Activated CD4-positive, alpha-beta T cell treated with anti-CD3 and anti-CD28 coated beads, Interleukin-2, amount 50 U/mL, for 24 hours (primary cell): Measurements from ENCODE around the gene BMF.
"Not testable (repeated sequence)": the region's sequence is repeated elsewhere in the genome, so short reads cannot be mapped to it uniquely, and the experiment has no call there.

ENCODE experiments used
- DNase-seq, 2 donors: peaks; one replicate each; pipeline ENCODE4 v3.0.0-alpha.2; 2020; ENCODE audit warnings: low read depth in 1 of 2, low spot score in 1 of 2

BMF gene

DNA sequence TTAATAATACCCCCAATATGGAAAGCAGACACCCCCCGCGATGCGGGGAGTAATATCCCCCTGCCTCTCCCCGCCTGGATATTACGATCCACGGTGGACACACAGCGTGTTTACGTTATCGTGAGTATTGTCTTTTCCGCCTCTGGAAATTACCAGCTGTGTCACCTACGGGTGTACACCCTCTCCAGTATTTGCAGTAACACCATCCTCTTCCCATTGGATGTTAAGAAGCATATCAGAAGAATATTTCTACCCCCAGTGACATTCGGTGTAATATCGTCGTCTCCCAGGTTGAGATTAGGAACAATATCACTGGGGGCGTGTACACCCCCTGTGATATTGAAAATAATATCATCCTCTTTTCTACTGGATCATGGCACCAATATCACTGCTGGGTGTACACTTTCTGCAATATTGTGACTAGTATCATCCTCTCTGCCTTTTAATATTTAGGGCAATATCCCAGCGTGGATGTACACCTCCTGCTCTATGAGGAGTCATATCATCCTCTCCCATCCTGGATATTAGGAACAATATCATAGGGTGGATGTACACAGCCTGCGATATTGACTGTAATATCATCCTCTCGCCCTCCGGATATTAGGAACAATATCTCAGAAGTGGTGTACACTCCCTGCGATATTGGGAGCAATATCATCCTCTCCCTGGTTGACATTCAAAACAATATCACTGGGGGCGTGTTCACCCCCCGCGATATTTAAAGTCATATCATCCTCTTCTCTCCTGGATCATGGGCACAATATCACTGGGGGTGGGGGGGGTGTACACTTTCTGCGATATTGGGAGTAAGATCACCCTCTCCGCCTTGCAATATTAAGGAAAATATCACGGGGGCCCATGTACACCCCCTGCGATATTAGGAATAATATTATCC is 20.3 kb upstream of the BMF start:
- no peak for DNase-seq

DNA sequence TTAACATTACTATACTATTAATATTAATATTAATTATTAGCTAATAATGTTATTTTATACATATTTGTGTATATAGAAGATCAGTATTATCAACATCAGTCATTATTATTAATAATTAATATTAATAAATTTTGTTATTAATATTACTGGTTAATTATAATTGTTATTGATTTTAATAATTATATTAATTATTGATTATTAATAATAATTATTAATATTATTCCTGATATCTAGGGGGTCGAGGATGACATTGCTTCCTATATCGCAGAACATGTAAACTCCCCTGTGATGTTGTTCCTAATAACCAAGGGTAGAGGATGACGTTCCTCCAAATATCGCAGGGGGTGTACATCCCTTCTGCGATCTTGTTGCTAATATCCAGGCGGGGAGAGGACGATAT is 17.3 kb upstream of the BMF start:
- no peak for DNase-seq

DNA sequence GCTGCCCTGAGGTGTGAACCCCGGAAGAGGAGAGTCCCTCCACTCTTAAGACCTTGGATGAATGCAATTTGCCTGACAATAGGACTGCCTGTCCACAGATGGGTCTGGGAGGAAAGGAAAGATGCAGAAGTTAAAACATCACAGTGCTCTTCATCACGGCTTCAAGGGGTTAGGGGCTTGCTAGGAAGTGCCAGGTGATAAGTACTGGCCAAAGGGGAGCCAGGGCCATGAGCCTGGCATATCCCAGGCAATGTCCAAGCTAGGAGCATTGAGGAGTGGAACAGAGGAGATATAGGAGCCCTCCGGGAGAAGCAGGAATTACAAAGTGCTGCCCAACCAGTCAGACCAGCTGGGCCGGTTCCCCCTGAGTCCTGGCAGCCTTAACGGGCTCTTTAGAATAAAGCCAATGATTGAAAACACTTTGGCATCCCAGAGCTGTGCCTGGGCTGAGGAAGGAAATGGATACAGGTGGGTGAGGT is 16.2 kb upstream of the BMF start:
- not testable (repeated sequence) for DNase-seq

DNA sequence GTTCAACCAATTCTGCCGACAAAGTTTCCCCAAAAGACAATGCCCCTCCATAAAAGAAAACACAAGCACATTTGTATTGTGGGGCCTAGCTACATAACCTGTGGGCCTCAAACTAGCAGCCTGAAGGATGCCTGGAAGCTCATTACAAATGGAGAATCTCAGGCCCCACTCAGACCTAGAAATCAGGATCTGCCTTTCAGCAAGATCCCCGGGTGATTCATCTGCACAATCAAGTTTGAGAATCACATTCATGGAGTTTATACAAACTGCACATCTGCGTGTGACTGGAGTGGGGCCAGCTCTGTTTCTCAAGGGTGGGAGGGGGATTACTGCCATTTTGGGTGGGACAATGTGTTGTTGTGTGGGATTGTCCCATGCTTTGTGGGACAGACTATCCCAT is 15.7 kb upstream of the BMF start:
- not testable (repeated sequence) for DNase-seq

DNA sequence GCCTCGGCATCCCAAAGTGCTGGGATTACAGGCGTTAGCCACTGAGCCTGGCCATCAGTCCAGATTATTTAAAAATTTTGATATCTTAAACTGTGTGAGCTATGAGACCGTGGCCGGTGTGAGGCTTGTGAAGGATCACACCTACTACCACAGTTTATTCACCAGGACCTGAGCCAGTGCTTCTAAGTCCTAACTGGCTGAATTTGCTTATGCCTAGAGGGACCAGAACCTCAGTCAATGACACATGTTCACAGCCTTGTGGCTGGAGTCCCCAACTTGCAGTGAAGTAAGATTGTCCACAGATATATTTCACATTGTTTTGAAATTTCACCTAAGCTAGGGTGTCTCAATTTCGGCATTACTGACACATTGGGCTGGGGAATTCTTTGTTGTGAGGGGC is 15.2 kb upstream of the BMF start:
- DNase-seq, result not testable (repeated sequence)

DNA sequence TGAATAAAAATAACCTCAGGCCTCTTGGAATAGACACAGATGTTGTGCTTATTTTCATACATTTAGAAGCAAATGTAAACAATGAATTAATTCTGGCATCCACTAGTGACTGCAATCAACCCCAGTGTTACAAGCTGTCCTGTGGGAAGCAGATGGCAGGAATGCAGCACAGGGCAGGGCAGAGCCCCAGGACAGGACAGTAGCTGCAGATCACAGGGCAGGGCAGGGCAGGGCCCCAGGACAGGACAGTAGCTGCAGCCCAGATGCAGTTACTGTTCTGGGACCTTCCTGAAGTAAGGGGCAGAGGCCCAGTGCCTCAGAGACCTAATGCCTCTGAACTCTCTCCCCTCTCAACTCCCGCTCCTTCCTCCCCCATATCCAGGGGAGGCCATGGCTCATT is 14.3 kb upstream of the BMF start:
- DNase-seq, result not testable (repeated sequence)

DNA sequence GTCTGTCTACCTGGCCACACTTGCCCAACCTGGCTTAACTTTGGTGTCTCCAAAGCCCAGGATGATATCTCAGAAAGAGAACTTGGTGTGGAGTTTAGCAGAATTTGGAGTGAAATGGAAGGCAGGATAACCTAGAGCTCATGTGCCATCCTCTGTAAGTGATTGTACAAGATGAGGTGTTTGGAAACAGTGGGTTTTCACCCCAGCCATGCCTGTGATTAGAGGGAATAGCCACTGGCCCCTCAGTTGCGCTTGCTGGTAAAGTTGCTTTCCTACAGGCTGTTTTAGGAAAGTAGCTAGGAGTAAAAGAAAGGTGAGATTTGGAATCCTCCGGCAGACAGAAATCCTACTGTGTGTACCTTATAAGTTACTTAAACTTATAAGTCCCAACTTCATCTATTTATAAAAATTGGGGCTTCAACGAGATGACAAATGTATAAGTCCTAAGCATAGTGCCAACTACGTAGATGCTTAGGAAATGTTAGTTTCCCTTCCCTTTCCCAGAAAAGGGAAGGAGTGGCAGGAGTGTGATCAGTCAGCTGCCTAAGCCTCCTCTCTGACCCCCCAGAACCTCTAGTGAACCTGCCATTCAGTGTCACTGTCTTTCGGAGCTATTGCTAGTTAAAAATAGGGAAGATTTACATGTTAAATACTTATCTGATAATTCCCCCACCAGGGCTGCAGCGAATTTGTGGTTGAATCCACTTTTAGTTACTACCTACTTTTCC is 13.4 kb upstream of the BMF start:
- DNase-seq, result no peak

DNA sequence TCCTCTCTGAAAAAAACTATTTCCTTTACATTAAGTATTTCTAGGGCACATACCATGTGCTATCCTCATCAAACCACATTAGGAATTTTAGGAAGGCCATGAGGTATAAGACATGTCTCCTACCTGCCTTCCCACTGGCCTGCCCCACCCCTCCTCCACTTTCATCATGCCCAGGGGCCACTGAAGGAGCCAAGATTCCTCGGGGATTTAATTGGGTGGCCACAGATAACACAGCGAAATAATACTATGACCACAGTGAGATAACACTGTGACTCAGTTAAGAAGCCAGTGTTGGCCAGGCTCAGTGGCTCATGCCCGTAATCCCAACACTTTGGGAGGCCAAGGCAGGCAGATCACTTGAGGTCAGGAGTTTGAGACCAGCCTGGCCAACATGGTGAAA is 9.8 kb upstream of the BMF start:
- DNase-seq, result no peak

DNA sequence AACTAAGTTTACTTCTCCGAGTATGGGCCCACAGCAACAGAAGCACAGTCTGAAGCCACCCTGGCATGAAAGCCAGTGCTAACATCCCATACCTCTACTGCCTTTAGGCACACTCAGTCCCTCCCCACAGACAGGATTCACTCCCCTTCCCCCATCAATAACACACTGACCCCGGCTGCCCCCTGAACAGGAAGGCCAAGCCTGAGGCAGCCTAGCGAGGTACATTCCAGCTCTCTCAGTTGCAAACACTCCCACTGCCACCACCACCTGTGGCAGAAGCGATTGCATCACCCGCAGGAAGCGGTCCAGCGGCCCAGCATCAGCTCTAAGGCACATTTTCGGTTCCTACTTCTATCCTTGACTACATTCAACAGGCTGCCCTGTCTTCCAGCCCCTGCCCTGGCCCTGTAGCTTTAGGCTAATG is 7.0 kb upstream of the BMF start:
- DNase-seq, result no peak

DNA sequence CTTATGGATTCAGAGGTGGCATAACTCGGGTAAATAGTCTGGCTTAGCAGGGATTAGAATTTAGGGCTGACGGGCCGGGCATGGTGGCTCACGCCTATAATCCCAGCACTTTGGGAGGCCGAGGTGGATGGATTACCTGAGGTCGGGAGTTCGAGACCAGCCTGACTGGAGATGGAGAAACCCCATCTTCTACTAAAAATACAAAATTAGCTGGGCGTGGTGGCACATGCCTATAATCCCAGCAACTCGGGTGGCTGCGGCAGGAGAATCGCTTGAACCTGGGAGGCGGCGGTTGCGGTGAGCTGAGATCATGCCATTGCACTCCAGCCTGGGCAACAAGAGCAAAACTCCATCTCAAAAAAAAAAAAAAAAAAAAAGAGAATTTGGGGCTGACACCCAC is 6.4 kb upstream of the BMF start:
- DNase-seq, result not testable (repeated sequence)

DNA sequence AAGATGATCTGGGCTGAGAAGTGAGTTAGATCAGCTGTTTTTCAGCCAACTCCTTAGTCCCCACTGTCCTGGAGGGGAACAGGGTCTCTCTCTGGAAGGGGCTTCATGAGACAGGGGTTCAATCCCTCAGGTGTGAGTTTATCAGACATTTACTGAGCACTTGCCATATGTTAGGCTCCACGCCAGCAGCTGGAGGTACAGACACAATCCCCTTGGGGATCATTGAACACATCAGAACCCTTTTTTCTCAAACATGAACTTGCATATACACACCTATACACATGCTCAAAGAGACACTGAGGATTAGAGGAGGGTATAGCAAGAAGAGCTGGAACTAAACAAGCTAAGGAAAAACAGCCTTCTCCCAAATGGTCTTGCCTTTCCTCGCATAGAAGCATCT is 5.5 kb upstream of the BMF start:
- no peak for DNase-seq

DNA sequence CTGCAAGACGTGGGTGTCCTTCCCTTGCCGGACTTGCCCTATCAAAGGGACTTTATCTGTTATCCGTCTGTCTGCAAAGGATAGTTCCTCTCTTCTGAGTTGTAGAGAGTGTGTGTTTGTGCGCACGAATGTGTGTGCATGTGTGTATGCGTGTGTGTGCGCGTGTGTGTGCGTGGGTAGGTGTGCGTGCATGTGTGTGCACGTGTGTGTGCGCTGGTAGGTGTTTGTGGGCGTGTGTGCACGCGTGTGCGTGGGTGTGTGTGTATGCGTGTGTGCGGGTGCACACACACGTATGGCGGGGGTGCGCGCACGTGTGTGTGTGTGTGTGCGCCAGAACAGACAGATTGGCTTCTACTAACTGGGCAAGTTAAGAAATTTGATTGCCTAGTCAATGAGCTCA is 4.1 kb upstream of the BMF start:
- DNase-seq, result no peak

DNA sequence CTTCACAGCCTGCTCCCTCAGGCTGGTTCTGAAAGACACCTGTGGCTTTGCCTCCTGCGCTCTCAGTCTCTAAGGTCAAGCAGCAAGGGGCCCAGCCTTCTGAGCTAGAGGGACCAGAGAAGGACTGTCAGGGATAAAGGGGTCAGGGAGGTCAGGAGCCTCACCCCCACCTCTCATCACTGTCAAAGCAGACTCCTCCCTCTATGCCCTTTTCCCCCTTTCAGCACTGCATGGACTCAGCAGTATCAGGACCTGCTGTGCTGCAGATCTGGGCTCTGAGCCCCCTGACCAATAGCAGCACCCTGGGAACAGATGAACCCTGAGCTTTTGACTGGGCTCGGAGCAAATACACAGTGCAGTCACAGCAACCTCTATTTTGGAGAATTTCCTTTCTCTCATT is 3.2 kb upstream of the BMF start:
- DNase-seq, result no peak

DNA sequence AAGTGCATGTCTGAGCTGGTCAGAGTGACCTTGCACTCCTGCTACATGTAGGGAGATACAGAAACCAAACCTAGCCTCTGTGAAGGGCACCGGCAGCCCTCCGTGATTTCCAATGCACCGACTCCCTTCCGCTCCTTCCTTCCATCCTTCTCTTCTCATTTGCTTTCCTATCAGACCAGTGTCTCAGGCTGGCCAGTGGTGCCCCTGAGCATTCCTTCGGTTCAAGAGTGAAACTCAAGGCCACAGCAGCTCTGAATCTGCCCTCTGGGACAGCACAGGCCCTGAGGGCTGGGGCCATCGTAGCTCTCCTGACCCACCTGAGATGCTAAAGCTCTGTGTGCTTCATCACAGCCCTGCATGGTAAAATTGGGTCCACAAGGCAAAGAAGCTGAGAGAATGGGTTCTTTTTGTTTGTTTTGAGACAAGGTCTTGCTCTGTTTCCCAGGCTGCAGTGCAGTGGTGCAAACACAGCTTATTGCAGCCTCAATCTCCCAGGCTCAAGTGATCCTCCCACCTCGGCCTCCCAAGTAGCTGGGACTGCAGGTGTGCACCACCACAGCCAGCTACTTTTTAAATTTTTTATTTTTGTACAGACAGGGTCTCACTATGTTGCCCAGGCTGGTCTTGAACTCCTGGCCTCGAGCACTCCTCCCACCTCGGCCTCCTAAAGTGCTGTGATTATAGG is 2.3 kb upstream of the BMF start:
- no peak for DNase-seq

DNA sequence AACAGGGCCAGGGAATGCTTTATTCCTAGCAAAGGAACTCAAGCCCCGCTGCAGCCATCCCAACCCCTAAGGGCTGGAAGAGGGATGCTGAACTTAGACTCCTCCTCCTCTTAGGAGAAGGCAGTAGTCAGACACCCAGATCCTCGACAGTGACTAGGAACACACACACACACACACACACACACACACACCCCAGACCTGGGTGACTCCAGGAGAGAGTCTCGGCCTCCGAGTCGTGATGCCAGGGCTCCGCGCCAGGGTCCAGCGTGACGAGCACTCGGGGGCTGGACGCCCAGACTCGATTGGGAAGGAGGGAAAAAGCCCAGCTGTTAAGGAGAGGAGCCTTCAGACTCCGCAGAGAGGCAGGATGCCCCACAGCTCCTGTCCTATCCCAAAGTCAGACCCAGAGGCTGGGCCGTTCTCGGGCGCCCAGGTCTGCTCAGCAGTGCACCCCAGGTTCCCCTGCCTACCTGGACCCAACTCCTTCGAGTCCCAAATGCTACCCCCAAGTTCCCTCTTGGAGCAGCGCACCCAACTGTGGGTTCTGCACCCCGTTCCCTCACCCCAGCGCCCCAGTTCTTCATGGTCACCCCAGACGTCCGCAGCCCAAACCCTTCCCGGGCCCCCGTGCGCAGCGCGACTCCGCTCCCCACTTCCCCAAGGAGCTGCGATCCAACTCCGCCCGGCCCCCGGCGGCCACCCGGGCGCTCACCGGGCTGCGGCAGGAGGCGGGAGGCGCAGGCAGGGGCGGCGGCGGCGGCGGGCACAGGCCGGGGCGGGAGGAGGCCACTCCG is 421 bp downstream of the BMF start:
- no peak for DNase-seq

DNA sequence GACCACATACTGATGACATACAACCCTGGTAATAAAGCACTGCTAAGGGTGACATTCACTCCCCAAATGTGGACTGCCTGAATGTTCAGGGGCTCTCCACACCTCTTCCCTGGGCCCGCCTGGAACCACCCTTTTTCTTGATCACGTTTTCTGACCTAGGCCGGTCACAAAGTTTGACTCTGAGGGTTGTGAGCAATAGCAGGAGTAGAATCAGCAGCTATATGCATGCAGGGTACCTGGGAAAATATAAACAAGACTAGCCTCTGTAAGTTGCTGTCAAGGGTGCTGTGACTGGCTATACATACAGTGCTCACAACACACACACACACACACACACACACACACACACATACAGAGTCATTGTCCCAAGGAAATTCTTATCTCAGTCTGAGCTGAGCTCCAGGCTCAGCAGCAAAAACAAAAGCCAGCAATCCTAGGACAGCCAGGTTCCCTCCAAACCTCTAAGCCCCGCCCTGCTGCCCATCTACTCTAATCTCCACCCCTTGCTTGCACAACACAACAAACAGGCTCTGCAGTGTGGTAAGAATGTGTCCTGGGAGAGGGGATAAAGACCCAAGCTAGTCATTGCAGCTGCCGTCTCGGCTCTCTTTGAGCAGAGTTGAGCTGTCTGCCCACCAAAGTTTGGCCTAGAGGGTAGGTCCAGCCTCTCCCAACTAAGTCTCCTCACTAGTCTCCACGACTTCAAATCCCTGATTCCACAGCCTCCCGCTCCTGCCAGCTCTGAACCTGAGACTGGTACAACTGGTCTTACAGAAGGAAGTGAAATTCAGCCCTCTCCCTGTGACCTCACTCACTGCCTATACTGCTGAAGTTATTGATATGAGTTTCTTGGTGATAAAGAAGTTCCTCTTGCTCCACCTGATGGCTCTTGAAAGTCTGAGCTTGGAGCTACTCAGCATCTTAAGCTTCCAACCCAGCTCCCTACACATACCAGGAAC is 2.2 kb downstream of the BMF start:
- no peak for DNase-seq

DNA sequence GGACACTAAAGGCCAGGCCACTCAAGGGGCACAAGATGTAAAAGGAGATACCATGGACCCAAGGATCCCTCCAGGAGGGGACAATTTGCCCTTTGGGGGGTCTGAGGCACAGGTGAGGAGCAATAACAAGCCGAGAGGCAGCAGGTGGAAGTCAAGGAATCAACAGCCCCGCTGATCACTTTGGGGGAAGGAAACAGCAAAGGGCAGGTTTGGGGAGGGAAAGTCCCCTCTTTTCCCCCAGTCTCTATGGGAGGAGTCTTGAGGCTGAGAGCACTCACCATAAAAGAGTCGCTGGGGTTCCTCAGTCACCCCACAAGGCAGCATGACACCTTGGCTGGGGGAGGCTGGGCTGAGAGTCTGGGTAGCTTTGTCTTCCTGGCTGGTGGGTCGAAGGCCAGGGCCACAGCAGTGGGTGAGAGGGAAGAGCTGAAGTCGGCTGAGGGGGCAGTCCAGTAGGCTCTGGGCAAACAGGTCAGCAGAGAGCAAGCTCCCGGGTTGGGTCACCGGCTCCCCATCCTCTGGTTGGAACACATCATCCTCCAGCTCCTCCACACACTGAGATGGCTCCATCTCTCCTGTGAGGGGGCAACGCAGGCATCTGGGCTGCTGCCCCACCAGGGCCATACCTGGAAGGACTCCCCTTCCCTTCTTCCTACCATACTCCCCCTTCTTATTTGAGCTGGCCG is 3.0 kb downstream of the BMF start:
- DNase-seq, result peak in 1 of 2 donors; percentile 43

DNA sequence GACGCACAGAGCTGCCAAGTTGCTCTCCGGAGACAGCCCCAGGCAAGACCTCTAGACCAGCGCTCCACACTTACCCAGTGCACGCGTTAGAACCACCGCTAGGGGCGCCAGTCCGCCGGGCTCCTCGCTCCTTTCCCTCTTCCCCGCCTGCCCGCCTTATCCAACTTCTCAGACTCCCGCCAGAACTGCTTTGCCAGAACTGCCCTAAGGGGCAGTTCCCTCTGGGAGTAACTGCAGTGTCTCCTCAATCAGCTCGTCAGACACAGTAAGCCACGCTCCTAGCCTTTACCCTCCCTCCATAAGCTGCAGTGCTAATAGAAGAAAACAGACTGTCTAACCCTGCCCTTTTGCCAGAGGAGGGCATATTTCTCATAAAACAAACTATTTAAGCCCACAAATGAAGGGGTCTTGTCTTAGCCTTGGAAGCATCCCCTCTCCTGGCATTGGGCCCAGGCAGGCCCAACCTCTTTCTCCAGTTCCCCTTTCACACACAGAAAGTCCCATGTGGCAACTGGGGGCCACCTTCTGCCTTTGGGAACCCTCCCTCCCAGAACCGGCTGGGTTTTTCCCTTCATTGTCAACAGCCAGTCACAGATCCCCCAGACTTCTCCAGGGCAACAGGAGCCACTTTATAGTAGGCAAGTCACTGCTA is 3.7 kb downstream of the BMF start:
- DNase-seq, result peak; percentile 59 to 78
